ENCODE data around the gene SERPINI1.
A peak's percentile ranks its signal among the peaks of the same experiment; 100 is the strongest.

The SERPINI1 gene, protein sequence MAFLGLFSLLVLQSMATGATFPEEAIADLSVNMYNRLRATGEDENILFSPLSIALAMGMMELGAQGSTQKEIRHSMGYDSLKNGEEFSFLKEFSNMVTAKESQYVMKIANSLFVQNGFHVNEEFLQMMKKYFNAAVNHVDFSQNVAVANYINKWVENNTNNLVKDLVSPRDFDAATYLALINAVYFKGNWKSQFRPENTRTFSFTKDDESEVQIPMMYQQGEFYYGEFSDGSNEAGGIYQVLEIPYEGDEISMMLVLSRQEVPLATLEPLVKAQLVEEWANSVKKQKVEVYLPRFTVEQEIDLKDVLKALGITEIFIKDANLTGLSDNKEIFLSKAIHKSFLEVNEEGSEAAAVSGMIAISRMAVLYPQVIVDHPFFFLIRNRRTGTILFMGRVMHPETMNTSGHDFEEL

DNA sequence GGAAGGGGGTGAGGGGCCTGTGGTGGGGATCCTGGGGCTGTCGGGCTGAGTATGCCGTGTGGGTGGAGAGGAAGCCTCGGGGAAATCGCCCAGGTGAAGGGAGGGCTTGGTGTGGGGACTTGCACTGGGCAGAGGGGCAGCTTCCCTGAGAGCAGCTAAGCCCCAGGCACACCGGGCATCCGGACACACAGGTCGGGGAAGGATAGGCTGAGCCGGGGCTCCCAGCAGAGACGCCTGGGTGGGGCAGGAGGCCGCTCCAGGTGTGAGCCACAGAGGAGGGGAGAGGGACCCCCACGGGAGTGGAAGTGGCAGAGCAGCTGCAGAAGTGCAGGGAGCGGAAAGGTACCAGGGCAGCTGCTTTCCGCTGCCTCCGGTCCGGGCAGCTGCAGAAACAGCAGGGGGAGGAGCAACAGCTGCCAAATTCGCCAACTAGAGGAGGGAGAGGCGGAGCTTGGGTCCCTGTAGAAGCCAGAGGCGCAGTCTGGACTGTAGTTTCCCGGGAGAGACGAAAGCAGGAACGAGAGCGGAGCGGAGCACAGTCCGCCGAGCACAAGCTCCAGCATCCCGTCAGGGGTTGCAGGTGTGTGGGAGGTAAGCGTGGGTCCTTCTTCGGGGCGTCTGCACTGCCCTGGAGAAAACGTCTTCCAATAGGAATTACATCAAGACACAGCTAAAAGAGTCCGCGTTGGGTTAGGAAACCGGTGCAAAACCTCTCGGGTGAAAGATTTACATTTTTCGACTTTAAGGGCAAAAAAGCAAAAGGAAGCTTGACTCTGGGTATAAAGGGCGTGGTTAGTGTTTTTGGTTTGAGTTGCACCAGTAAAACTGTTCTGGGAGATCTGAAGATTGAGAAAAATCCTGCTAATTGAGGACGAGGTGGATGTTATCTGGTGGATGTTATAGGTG is at the start of gene SERPINI1:
SERPINI1 (plus strand) TSS at position 489 of the 906 bp plus-strand sequence. CDS start 53,408 bp downstream, outside the sequence.
- peak; percentile 89 for DNase-seq

- peak; percentile 96 for DNase-seq
These were observed 44.2 kb upstream of the SERPINI1 start for GRCh38 chr3:167691366-167691765.

DNA sequence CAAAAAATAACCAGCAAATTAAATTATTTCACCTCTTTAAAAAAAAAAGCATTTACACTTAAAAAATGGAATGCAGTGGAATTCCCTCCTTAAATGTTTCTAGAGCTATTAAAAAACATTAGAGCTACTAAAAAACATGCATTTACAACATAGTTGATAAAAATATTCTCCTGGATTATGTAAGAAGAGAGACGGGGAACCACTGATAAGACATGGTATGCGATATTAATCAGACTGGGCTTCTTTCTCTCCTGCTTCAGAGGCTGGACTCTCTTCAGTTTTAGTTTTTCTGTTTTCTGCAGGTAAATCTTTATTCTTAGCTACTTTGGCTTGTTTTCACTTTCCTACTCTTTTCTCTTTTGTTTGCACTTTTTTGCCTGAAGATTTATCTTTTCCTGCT is 41.4 kb upstream of the SERPINI1 start:
- no peak for DNase-seq

GRCh38 chr3:167700046-167700445 is 35.5 kb upstream of the SERPINI1 start:
- no peak for DNase-seq

DNA sequence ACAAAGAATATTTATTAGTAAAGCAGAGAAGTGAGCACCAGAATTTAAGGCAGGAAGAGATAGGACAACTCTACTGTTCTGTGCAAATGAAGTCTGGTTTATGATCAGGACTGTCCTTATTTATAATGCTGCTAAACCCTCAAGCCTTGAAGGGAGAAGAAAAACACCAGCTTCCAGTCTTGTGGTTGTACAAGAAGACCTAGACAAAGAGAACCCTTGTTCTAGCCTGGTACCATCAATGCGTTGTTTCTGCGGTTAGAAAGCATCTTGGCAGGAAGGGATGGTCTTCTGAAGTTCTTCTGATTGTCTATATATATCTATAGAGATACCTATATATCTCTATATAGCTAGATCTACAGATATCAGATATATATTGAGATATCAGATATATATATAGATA is 34.6 kb upstream of the SERPINI1 start:
- no peak for DNase-seq

DNA sequence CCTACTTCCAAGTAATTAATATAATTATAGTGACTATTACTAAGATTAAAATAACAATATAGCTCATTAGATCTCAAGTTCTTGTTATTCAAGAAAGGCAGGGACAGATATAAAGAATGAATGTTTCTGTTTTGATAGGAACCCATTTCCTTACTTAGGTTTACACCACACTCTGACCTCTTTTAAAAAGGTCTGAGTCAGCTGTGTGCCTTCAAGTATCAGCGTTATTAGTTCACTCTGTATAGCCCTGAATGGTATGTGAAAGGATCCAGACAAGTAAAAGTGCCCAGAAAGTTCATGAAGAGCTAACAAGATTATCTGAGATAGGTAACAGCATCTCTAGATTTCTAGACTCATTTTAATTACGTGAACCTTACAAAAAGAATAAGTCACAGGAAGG is 29.7 kb upstream of the SERPINI1 start:
- no peak for DNase-seq

DNA sequence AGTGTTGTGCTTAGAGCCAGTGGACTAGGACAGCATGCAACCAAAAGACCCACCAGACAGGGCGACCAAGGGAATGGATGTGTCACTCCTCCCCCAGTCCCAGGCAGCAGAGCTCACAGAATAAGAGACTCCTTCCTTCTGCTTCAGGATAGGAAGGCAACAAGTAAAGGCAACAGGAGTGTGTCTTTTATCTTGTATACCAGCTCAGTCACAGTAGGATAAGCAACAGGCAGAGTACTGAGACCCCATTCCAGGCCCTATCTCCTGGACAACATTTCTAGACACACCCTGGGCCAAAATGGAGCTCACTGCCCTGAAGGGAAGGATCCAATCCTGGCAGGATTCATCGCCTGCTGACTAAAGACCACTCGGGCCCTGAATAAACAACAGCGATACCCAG is 25.8 kb upstream of the SERPINI1 start:
- DNase-seq = no peak

DNA sequence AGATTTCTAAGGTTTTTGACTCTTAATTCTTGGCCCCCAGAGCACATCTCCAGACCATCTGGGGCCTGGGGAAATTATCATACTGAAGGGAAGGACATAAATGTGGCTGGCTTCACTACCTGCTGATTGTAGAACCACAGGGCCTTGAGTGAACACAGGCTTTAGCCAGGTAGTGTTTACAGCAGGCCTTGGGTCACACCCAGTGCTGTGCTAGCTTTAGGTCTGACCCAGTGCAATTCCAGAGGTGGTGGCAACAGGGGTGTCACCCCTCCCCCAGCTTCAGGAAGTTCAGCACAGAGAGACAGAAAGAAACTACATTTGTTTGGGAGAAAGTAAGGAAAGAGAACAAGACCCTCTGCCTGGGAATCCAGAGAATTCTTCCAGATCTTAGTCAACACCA is 25.0 kb upstream of the SERPINI1 start:
- DNase-seq = no peak

DNA sequence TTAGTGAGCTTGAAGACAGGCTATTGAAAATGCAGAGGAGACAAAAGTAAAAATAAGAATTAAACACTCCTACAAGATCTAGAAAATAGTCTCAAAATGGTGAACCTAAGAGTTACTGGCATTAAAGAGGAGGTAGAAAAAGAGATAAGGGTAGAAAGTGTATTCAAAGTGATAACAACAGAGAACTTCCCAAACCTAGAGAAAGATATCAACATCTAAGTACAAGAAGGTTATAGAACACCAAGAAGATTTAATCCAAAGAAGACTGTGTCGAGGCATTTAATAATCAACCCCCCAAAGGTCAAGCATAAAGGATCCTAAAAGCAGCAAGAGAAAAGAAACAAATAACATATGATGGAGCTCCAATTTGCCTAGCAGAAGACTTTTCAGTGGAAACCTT is 24.1 kb upstream of the SERPINI1 start:
- DNase-seq = no peak

DNA sequence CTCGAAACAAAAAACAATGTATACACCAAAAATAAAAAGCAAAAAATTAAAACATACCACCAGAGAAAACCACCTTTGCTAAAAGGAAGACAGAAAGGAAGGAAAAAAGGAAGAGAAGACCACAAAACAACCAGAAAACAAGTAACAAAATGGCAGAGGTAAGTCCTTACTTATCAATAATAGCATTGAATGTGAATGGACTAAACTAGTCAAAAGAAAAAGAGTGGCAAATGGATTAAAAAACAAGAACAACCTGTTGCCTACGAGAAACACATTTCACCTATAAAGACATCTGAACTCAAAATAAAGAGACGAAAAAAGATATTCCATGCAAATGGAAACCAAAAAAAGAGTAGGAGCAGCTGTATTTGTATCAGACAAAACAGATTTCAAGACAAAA is 23.1 kb upstream of the SERPINI1 start:
- no peak for DNase-seq

- DNase-seq = no peak
These were observed 20.6 kb upstream of the SERPINI1 start for GRCh38 chr3:167714871-167715270.

DNA sequence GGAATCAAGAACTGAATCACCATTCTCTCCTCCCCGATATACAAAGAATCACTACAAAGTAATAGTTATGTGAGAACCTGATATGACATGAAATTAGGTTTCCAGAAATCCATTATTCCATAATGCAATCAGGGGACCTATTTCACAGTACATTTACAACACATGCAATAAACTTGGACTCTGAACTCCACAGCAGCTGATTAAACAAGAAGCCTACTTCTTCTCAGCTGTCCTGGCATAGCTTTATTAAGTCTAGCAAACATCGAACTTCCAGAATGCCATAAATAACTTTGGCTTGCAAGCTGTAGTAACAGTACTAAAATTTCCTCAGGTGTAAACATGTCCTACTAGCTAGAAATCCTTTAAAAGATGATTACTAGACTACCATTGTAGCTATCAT is 18.6 kb upstream of the SERPINI1 start:
- DNase-seq = no peak

- DNase-seq = no peak
These were observed 16.9 kb upstream of the SERPINI1 start for GRCh38 chr3:167718582-167718981.

DNA sequence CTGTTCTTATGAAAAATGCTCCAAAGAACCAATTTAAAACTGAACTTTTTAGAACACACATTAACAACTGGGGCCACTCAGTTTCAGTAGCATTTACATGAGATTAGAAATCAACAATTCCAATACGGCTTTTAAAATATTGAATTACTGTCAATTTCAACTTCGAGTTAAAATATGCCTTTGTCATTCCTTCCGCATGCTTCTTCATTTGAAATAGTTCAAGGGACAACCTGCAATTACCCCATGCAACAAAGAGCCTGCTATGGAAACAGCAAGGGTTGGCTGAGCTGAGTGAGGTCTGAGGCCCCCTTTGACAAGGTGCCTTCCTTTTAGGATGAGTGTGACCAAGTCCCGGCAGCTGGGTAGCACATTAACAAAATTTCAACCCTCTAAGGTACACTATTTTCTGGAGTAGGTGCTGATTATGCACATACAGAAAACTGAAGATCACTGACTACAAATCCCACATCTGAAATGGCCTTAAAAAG is 12.5 kb upstream of the SERPINI1 start:
- no peak for DNase-seq

GRCh38 chr3:167723872-167724271 is 11.6 kb upstream of the SERPINI1 start:
- no peak for DNase-seq

DNA sequence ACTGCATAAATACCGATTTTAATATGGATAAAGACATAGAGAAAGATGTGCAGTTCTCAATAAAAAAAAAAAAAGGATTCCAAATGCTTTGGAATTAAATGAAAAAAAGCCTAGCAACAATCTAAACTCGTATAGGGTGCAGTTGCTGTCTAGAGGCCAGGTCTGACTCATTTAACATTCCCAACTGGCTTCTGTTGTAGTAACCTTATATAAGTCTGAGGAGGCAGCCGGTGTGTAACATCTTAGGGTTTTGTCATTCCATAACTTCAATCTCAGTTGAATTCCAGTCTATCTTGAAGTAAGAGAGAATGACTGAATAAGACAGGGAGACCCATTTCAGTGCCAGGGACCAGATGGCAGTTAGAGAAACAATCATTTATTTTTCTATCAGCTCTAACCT is 7.3 kb upstream of the SERPINI1 start:
- no peak for DNase-seq

- no peak for DNase-seq
These were observed 6.7 kb upstream of the SERPINI1 start for GRCh38 chr3:167728632-167729323.

DNA sequence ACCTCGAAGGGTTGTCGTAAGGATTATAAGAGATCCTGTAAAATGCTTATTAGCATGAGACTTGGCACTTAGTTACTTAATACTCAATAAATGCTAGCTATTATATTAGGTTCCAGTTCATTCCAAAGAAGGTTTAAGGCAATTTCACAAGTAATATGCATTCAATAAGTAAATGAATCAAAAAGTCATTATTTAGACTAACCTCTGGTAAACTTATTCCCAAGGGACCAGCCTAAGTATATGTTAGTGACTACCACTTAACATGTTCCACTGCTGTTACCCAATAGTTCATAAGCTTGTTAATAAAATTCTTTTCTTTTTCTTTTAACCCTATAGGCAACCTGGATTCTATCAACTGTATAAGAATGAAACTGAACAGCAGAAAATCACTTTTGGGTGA is 5.9 kb upstream of the SERPINI1 start:
- DNase-seq = no peak

- DNase-seq = no peak
These were observed 4.1 kb upstream of the SERPINI1 start for GRCh38 chr3:167731393-167731792.

- no peak for DNase-seq
These were observed 3.0 kb upstream of the SERPINI1 start for GRCh38 chr3:167732313-167733065.

DNA sequence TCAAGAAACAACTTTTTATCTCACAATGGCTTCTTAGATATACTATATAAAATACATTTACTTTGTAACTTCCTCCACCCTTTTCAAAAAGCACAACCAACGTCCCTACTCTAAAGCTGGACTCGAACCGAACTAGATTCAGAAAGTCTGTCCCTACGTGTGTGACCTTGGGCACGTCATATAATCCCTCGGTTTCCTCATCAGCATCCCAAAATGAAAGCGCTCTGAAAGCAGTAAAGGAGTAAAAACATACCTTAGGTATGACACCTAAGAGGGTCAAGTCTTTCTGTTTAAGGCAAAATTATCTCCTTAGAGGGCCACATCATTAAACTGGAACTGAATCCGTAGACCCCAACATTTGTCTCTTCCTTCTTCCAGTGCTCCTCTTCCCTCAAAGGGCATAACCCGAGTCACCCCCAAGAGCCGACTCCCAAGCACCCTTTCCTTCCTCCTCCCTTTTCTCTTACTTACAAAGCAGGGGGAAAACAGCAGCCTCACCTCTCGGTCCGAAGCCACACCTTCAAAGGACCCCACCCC is 1.5 kb upstream of the SERPINI1 start:
- no peak for DNase-seq
